HG02840 (cell line): ENCODE results near the gene POLL.

ENCODE experiments used
- ATAC-seq: cut with Tn5 transposase; IDR thresholded peaks from one replicate; pipeline ENCODE4 v1.9.1; 2021; ENCODE audit warnings: mild to moderate bottlenecking, moderate library complexity, moderate number of reproducible peaks; ENCODE audit not compliant: unreplicated experiment, low FRiP score

The POLL gene

GRCh38 chr10:101575580-101576210 lies 12.4 kb downstream of the POLL start:
- ATAC-seq: no peak

- ATAC-seq: no peak
Observed at GRCh38 chr10:101575091-101575490, 13.0 kb downstream of the POLL start.

GRCh38 chr10:101573885-101574753 lies 13.9 kb downstream of the POLL start:
- no peak for ATAC-seq

DNA sequence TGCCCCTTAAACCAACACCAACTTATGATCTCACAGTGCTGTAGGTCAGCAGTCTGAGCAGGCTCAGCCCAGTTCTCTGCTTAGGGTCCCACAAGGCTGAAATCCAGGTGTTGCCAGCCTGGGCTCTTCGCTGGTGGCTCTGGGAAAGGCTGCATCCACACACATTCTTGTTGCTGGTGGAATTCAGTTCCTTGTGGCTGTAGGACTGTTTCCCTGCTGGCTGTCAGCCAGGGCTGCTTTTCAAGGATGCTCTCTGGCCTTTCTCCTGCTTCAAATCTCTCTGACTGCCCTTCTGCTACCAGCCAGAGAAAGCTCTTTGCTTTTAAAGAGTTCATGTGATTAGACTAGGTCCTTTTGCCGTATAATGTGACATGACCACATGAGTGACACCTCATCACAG lies 15.3 kb downstream of the POLL start:
- ATAC-seq: no peak

- ATAC-seq: no peak
Observed at GRCh38 chr10:101572126-101572525, 15.9 kb downstream of the POLL start.

- ATAC-seq: no peak
Observed at GRCh38 chr10:101571271-101571925, 16.7 kb downstream of the POLL start.

GRCh38 chr10:101570428-101571270 lies 17.4 kb downstream of the POLL start:
- ATAC-seq: peak; percentile 20

- ATAC-seq: peak; percentile 48
Observed at GRCh38 chr10:101569622-101570427, 18.2 kb downstream of the POLL start.

- no peak for ATAC-seq
Observed at GRCh38 chr10:101569323-101569621, 18.8 kb downstream of the POLL start.

GRCh38 chr10:101568054-101568745 lies 19.9 kb downstream of the POLL start:
- no peak for ATAC-seq

DNA sequence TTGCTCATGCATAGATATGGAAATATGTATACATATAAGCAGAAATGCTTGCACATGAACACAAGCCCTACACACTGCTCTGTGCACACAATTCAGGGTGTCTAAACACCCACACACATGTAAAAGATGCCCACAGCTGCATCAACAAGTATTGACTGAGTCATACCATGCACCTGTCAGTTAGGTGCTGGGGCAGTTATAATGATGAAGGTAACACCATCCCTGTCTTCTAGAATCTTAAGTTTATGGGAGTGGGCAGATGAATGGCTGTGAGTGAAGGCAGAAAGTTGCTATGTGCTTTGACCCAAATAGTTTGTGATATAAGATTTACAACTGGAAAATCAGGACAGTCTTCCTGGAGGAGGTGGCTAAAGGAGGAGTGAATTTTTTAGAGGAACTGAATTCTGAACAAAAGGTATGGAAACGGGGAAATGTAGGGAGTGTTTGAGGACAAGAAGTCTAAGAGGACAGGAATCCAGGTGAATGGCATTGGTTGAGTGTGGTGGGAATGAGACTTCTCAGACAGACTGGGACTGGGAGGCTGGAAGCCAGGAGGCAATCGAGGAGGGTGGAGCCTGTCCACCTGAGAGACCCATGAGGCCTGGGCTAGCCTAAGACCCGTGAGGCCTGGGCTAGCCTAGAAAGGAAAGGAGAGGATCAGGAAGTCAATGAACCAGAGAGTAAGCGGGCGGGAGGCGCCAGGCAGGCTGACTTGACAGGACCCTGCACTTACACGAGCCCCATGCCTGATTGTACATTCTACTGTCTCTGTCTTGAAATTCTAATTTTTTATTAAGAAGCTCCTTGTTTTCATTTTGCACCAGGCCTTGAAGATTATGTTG lies 20.7 kb downstream of the POLL start:
- no peak for ATAC-seq

GRCh38 chr10:101566333-101567164 lies 21.5 kb downstream of the POLL start:
- no peak for ATAC-seq

DNA sequence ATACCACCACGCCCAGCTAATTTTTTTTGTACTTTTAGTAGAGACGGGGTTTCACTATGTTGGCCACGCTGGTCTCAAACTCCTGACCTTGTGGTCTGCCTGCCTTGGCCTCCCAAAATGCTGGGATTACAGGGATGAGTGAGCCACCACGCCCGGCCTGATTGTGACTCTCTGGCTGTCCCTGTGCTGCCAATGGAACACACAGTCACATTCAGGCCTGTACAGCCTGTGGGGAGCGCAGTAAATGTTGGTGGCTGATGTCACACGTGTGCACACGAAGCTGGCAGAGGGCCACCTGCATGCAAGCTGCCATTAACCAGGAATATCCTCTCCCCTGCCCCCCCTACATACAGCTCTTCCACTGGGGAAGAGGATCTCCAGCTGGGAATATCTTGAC lies 22.1 kb downstream of the POLL start:
- ATAC-seq: no peak

- no peak for ATAC-seq
Observed at GRCh38 chr10:101565370-101565900, 22.6 kb downstream of the POLL start.

- no peak for ATAC-seq
Observed at GRCh38 chr10:101564490-101564991, 23.5 kb downstream of the POLL start.

GRCh38 chr10:101563497-101564040 lies 24.5 kb downstream of the POLL start:
- no peak for ATAC-seq

DNA sequence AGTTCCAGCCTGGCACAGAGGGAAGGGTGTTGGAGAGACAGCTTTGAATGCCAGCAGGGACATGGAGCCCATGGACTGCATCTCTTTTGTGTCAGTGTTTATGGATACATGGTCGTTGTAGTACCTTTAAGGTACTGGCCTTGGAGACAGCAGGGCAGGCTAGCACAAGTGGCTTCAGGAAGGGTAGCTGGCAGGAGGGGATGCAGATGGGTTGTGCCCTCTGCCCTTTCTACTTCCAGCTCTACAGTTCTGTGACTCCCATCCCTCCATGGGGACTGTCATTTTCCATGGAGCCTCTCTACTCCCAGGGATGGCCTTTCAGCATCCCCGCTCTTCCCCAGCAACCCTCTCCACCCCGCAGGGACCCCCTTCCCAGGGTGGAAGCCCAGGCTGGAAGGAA lies 25.1 kb downstream of the POLL start:
- no peak for ATAC-seq
